HCT116 (cell line): ENCODE measurements around the gene CUL4A.

Experiments used
- EZH2 ChIP-seq: fragments of 200-600 bp; sonication (generic); IDR thresholded peaks from 2 replicates; pipeline ENCODE4 v1.6.1; 2017; ENCODE audit warnings: antibody characterized with exemption, mixed run types
- TCF7L2 ChIP-seq: IDR thresholded peaks from 2 replicates; pipeline ENCODE4 v1.7.0; 2011; ENCODE audit warnings: borderline replicate concordance, inconsistent platforms; ENCODE audit not compliant: insufficient read depth, insufficient read length; ENCODE audit errors: extremely low read depth

DNA sequence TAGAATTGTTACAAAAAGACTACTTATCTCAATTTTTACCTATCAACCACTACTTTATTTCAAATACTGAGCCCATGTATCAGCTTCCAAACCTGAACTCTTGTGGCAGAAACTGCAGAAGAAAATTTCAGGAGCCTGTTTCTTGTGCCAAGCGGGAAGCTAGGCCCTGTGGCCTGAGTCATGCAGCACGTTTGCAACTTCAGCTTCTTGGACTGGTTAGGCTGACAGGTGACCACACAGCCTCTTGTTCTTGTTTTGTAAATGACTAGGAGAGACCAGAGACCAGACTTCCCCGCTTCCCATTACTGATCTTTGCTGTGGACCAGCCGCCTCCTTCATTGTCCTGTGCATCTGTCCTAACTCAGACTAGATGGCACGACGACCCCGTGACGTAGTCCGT lies 84.3 kb downstream of the CUL4A start:
- TF ChIP-seq EZH2, result no peak
- TF ChIP-seq TCF7L2, result no peak
